OCI-LY3 (cell line): Measurements from ENCODE around the gene ERAP2.

ENCODE experiments used
- CTCF ChIP-seq: fragments of 200-600, 300-600 bp; sonication (generic); IDR thresholded peaks from 2 replicates; pipeline ENCODE4 v1.5.1; 2014; ENCODE audit warnings: antibody characterized with exemption, low read length, low read depth
- EZH2phosphoT487 ChIP-seq: fragments of 200-600 bp; shearing (Covaris generic); IDR thresholded peaks from 2 replicates; pipeline ENCODE4 v1.6.1; 2018; ENCODE audit warnings: antibody characterized with exemption, mixed run types, low read depth

GRCh38 chr5:96946381-96946780 lies 70.1 kb downstream of the ERAP2 start:
- TF ChIP-seq CTCF, result no peak
- TF ChIP-seq EZH2phosphoT487, result no peak
